B cell (primary cell): ENCODE measurements around the gene UMODL1. TPM values are rescaled to one million over a fixed set of nuclear protein-coding genes. Genes with fewer than 3 reads are reported as not detected.

Source experiments
- ATAC-seq: fragments of 200-7000 bp; cut with Tn5 transposase; one replicate; pipeline ENCODE4 v1.10.0; 2021; ENCODE audit warnings: low read depth, mild to moderate bottlenecking, moderate number of reproducible peaks, moderate library complexity
- CTCF ChIA-PET: fragments of 350-600 bp; sonication (Branson Sonifier 250); formaldehyde crosslinking; loops from one replicate; lab custom pipeline; 2021; ENCODE audit warnings: antibody characterized with exemption, inconsistent platforms; lab: Charles Lee
- POLR2A ChIA-PET: fragments of 350-600 bp; sonication (Branson Sonifier 250); formaldehyde crosslinking; loops from one replicate; lab custom pipeline; 2021; ENCODE audit warnings: antibody characterized with exemption; lab: Charles Lee
- DNase-seq: peaks from one replicate; pipeline ENCODE4 v3.0.0; 2013
- H2AFZ ChIP-seq: 2 replicates; pipeline ENCODE4 v1.6.1; 2012; ENCODE audit warnings: mild to moderate bottlenecking, low read depth, low read length; ENCODE audit not compliant: insufficient read depth, poor library complexity, severe bottlenecking
- H3K27ac ChIP-seq, 2 donors: 1 replicate in 1 of 2; 2 replicates in 1 of 2; pipeline ENCODE4 v1.5.1; 2012 to 2013; ENCODE audit warnings: low read length in 2 of 2, mild to moderate bottlenecking in 2 of 2, moderate library complexity in 1 of 2
- H3K27me3 ChIP-seq, 4 experiments: fragments of 200-600 bp in 1 of 4; sonication (generic) in 1 of 4; replicated peaks in 1 of 4; 1 replicate in 2 of 4; 2 replicates in 2 of 4; pipeline versions ENCODE4 v1.6.1 to v1.7.0; 2013 to 2016; ENCODE audit warnings: low read length in 3 of 4, mild to moderate bottlenecking in 2 of 4, mixed read lengths in 1 of 4, moderate library complexity in 1 of 4; ENCODE audit not compliant: insufficient read depth in 4 of 4, control insufficient read depth in 3 of 4; ENCODE audit errors: control extremely low read depth in 1 of 4
- H3K36me3 ChIP-seq, 2 experiments: replicated peaks in 1 of 2; 1 replicate in 1 of 2; 2 replicates in 1 of 2; pipeline versions ENCODE4 v1.6.1 to v1.7.1; 2013; ENCODE audit warnings: low read length in 1 of 2; ENCODE audit not compliant: insufficient read depth in 2 of 2, control insufficient read depth in 1 of 2; ENCODE audit errors: control extremely low read depth in 1 of 2, extremely low read depth in 1 of 2
- H3K4me1 ChIP-seq, 2 donors: fragments of 200-600 bp in 1 of 2; sonication (generic) in 1 of 2; 1 replicate in 1 of 2; 2 replicates in 1 of 2; pipeline versions ENCODE4 v1.5.1 to v1.6.1; 2013 to 2017; ENCODE audit warnings: low read length in 2 of 2; ENCODE audit not compliant: control insufficient read depth in 2 of 2, insufficient read depth in 2 of 2
- H3K4me2 ChIP-seq: replicated peaks from 2 replicates; pipeline ENCODE3; 2012; ENCODE audit warnings: mild to moderate bottlenecking, low read depth, low read length; ENCODE audit not compliant: poor library complexity, severe bottlenecking
- H3K4me3 ChIP-seq, 5 experiments: fragments of 200-600 bp in 1 of 5; sonication (generic) in 1 of 5; 1 replicate in 3 of 5; 2 replicates in 2 of 5; pipeline versions ENCODE4 v1.5.1 to v1.7.0; 2011 to 2016; ENCODE audit warnings: low read length in 4 of 5, mild to moderate bottlenecking in 4 of 5, low read depth in 2 of 5, control low read depth in 1 of 5, moderate library complexity in 1 of 5; ENCODE audit not compliant: insufficient read depth in 1 of 5; ENCODE audit errors: control extremely low read depth in 1 of 5, extremely low read depth in 1 of 5
- H3K79me2 ChIP-seq: fragments of 200-600 bp; sonication (generic); one replicate; pipeline ENCODE4 v1.6.0; 2016; ENCODE audit warnings: low read length; ENCODE audit not compliant: control insufficient read depth, insufficient read depth
- H3K9ac ChIP-seq: fragments of 200-600 bp; sonication (generic); 2 replicates; pipeline ENCODE4 v1.6.1; 2017; ENCODE audit warnings: mild to moderate bottlenecking, low read length, moderate library complexity
- H3K9me3 ChIP-seq, 3 donors: one replicate each; pipeline versions ENCODE4 v1.6.1 to v1.7.1; 2013; ENCODE audit warnings: low read length in 2 of 3; ENCODE audit not compliant: control insufficient read depth in 2 of 3, insufficient read depth in 1 of 3; ENCODE audit errors: control extremely low read depth in 1 of 3
- H4K20me1 ChIP-seq: 2 replicates; pipeline ENCODE4 v1.6.0; 2012; ENCODE audit warnings: mild to moderate bottlenecking, low read length; ENCODE audit not compliant: insufficient read depth, control insufficient read depth, poor library complexity, severe bottlenecking
- H3K27ac Mint-ChIP-seq: one replicate; pipeline ENCODE4 v1.8.0; 2021; ENCODE audit warnings: mixed read lengths
- H3K27me3 Mint-ChIP-seq: one replicate; pipeline ENCODE4 v1.8.0; 2021; ENCODE audit warnings: mixed read lengths
- H3K4me1 Mint-ChIP-seq: one replicate; pipeline ENCODE4 v1.8.0; 2021; ENCODE audit warnings: mixed read lengths
- H3K4me3 Mint-ChIP-seq: one replicate; pipeline ENCODE4 v1.8.0; 2021; ENCODE audit warnings: mixed read lengths
- H3K9me3 Mint-ChIP-seq: one replicate; pipeline ENCODE4 v1.8.0; 2022; ENCODE audit warnings: mixed read lengths; ENCODE audit not compliant: insufficient read depth
- EZH2 ChIP-seq: IDR thresholded peaks from 2 replicates; pipeline ENCODE4 v1.6.1; 2012; ENCODE audit warnings: borderline replicate concordance, low read depth, mild to moderate bottlenecking, moderate library complexity, low read length; ENCODE audit not compliant: insufficient read depth, poor library complexity, severe bottlenecking
- WGBS: methylation state at CpG from one replicate; pipeline ENCODE4 v1.1.5; 2013; ENCODE audit warnings: missing lambda C conversion rate; ENCODE audit not compliant: insufficient coverage; 5-methylcytosine and 5-hydroxymethylcytosine counted together
- intact Hi-C: fragments of 100-400 bp; cut with micrococcal nuclease; formaldehyde crosslinking; loops from one replicate; pipeline ENCODE4 v1.10.0; 2022
- polyA plus RNA-seq: library from polyadenylated mRNA; depleted of rRNA; stranded (reverse); fragments of >200 nt; gene quantifications from 2 replicates; pipeline ENCODE4 v1.2.3, GENCODE V29; 2012
- total RNA-seq, 2 donors: library from RNA; stranded (reverse); fragments of 120-200 nt in 1 of 2; gene quantifications; 1 replicate in 1 of 2; 2 replicates in 1 of 2; pipeline versions ENCODE4 v1.2.3 to v1.2.4, GENCODE V29; 2013 to 2022
- TF ChIP-seq, protein P1 (sequence below): fragments of 200-600 bp; IDR thresholded peaks from one replicate; pipeline ENCODE4 v1.8.0; 2022; ENCODE audit warnings: antibody characterized with exemption, mild to moderate bottlenecking

Gene UMODL1
- total and polyA plus RNA-seq, 2 donors (not counting 1 experiment from before 2014, with no cell fraction given): 0.10 to 0.49 TPM

DNA sequence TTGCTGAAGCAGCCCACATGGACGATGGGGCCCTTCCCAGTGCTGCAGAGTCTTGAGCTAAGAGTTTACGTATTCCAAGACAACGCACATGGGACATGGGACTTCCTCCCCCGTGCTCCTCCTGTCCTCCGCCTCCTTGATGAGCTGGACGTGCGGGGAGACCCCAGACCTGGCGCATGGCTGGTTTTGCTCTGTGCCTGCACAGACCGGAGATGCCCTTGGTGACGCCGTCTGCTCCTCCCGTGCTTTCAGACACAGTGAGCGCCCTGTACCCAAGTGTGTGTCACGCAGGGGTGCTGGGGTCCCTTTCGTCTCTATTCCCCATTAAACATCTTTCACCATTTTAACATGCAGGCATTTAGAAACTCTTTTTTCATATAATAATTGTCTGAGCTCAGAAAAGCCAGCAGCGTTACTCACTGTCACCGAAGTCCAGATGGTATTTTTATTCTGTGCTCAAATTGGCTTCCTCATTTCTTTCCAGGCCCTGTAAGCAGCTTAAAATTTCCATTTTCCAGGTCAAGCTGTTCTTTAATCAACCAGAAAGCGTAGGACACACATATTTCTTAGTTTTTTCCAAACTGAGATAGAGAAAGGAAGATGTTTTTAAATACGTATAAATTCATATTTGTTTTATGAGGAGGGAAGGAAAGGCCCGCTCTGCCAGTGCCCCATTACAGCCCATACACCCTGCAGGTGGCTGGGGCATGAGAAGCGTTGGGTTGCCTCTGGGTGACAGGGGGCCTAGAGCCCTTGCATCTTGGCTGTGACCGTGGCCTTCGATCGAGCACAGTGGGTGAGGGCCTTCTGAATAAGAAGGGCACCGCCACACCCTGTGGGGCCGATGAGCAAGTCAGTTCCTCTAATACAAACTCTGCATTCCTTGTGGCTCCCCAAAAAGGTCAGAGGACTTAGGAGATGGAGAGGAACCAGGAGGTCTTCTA lies 43.0 kb upstream of the UMODL1 start:
- no peaks in the 10 kb centered on the region for H3K27me3 Mint-ChIP-seq
- ATAC-seq (no peak), DNase-seq (no peak)
- H3K27me3 ChIP-seq: peaks cover 0 to 3% (median under 1%) of the 10 kb centered on the region in 4 experiments
- no peaks in the 10 kb centered on the region for H3K9me3 Mint-ChIP-seq
- no peaks in the 10 kb centered on the region for H3K79me2 ChIP-seq
- H2AFZ ChIP-seq: no peak overlapping the region
- intact Hi-C loops: no loop called here
- no peak overlapping the region for H3K27ac ChIP-seq
- no peak overlapping the region for H3K4me2 ChIP-seq
- POLR2A ChIA-PET: no interaction called here
- no peak overlapping the region for H3K4me3 ChIP-seq
- H3K4me1 ChIP-seq: no peaks in the 10 kb centered on the region
- TF ChIP-seq, protein P1, sequence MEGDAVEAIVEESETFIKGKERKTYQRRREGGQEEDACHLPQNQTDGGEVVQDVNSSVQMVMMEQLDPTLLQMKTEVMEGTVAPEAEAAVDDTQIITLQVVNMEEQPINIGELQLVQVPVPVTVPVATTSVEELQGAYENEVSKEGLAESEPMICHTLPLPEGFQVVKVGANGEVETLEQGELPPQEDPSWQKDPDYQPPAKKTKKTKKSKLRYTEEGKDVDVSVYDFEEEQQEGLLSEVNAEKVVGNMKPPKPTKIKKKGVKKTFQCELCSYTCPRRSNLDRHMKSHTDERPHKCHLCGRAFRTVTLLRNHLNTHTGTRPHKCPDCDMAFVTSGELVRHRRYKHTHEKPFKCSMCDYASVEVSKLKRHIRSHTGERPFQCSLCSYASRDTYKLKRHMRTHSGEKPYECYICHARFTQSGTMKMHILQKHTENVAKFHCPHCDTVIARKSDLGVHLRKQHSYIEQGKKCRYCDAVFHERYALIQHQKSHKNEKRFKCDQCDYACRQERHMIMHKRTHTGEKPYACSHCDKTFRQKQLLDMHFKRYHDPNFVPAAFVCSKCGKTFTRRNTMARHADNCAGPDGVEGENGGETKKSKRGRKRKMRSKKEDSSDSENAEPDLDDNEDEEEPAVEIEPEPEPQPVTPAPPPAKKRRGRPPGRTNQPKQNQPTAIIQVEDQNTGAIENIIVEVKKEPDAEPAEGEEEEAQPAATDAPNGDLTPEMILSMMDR: no peak
- TF ChIP-seq EZH2: no peak
- H3K4me3 Mint-ChIP-seq: no peak overlapping the region
- H4K20me1 ChIP-seq: no peaks in the 10 kb centered on the region
- H3K4me1 Mint-ChIP-seq: peaks cover 5% of the 10 kb centered on the region
- no peak overlapping the region for H3K9ac ChIP-seq
- CTCF ChIA-PET: no interaction called here
- WGBS: 67% methylated on average over 16 of the region's 26 CpGs
- peak overlapping the region; percentile 17 for H3K27ac Mint-ChIP-seq
- H3K36me3 ChIP-seq: no peaks in the 10 kb centered on the region
- H3K9me3 ChIP-seq: no peaks in the 10 kb centered on the region

DNA sequence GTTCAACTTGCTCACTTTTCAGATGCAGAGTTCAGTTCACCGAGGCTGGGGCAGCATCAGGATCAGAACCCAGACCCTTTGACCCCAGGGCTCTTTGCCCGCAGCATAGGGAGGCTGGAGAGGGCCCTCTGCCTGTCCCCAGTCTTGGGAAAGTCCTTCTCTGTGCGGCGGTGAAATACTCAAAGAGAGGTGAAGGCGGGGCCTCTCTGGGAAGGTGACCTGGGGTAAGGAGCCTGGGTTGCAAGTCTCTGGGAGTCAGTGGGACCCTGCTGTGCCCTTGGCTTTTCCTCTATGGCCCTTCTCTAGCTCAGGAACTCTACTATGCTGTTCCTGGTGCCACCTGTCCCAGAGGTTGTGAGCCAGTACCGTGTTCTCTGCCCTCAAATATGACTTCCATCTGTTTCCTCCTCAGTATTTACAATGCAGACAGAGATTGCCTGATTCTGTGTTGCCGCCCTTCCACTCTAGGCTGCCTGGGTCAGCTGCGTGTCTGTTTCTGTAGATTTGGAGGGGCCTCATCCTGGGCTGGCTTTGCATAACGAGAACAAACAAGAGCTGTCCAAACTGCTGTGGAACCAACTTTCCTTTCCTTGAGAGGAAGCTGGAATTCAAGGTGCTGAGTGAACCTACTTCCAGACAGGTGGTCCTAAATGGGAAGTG lies 42.2 kb upstream of the UMODL1 start:
- Histone ChIP-seq H3K4me3 (no peak overlapping the region), H4K20me1 (no peaks in the 10 kb centered on the region), H3K4me1 (no peaks in the 10 kb centered on the region), H3K27ac (no peak overlapping the region), H3K4me2 (no peak overlapping the region), H2AFZ (no peak overlapping the region), H3K36me3 (no peaks in the 10 kb centered on the region), H3K79me2 (no peaks in the 10 kb centered on the region), H3K27me3 (peaks cover 0 to 3% (median under 1%) of the 10 kb centered on the region in 4 experiments), H3K9ac (no peak overlapping the region), H3K9me3 (no peaks in the 10 kb centered on the region)
- DNase-seq: no peak
- intact Hi-C loops: no loop called here
- ATAC-seq: no peak
- peaks cover 5% of the 10 kb centered on the region for H3K4me1 Mint-ChIP-seq
- no peaks in the 10 kb centered on the region for H3K27me3 Mint-ChIP-seq
- WGBS: 65% methylated on average over 7 of the region's 9 CpGs
- POLR2A ChIA-PET: no interaction called here
- H3K27ac Mint-ChIP-seq: no peak overlapping the region
- H3K9me3 Mint-ChIP-seq: no peaks in the 10 kb centered on the region
- TF ChIP-seq, protein P1: no peak
- CTCF ChIA-PET: no interaction called here
- no peak overlapping the region for H3K4me3 Mint-ChIP-seq
